HCT116 (cell line): Measurements from ENCODE around the gene USP24. TPM values are rescaled to one million over a fixed set of nuclear protein-coding genes. Genes with fewer than 3 reads are reported as not detected.

Source experiments
- ATAC-seq: fragments of 200-7000 bp; cut with Tn5 transposase; 2 replicates; pipeline ENCODE4 v1.9.1; 2020; ENCODE audit warnings: mild to moderate bottlenecking, moderate library complexity
- BruUV-seq: library from RNA; stranded (reverse); fragments of 400-500 nt; replicated peaks from 2 replicates; lab custom pipeline; 2021; lab: Mats Ljungman, UMichigan
- CTCF ChIA-PET: fragments of 300-600 bp; sonication (Branson Sonifier 250); formaldehyde crosslinking; loops from one replicate; lab custom pipeline; 2021; ENCODE audit warnings: antibody characterized with exemption; lab: Charles Lee
- POLR2A ChIA-PET: fragments of 300-600, 350-600 bp; sonication (Branson Sonifier 250); formaldehyde crosslinking; loops from one replicate; lab custom pipeline; 2021; ENCODE audit warnings: antibody characterized with exemption; lab: Charles Lee
- RAD21 ChIA-PET, 2 experiments: fragments of 300-600 bp; sonication (Branson Sonifier 250); formaldehyde crosslinking; loops; one replicate each; lab custom pipeline; 2023; ENCODE audit warnings: low total read pairs in 2 of 2; ENCODE audit not compliant: uncharacterized antibody in 2 of 2, unreplicated experiment in 2 of 2, low non-redundant PET in 1 of 2; lab: Charles Lee
- DNase-seq: peaks from one replicate; pipeline ENCODE4 v3.0.0-alpha.2; 2010; ENCODE audit warnings: low read depth, low spot score
- H2AFZ ChIP-seq: fragments of 200-600 bp; shearing (Covaris generic), sonication (generic); 2 replicates; pipeline ENCODE4 v1.6.1; 2017; ENCODE audit warnings: low read depth, mixed run types, mixed read lengths, antibody characterized with exemption, low read length; ENCODE audit not compliant: poor library complexity, severe bottlenecking
- H3K27ac ChIP-seq: 2 replicates; pipeline ENCODE4 v1.5.1; 2012; ENCODE audit warnings: low read depth, low read length
- H3K27me3 ChIP-seq: fragments of 200-600 bp; sonication (generic); 2 replicates; pipeline ENCODE4 v1.6.1; 2016; ENCODE audit warnings: mixed run types, low read length, mixed read lengths; ENCODE audit not compliant: insufficient read depth
- H3K36me3 ChIP-seq, 2 experiments: fragments of 200-500 bp in 1 of 2; fragments of 200-600 bp in 1 of 2; sonication (Bioruptor generic) in 1 of 2; sonication (generic) in 1 of 2; 2 replicates each; pipeline versions ENCODE4 v1.5.1 to v1.6.1; 2014 to 2016; ENCODE audit warnings: low read length in 2 of 2, inconsistent platforms in 1 of 2, mixed read lengths in 1 of 2, mixed run types in 1 of 2; ENCODE audit not compliant: insufficient read depth in 2 of 2, control insufficient read depth in 1 of 2
- H3K4me1 ChIP-seq, 2 experiments: fragments of 200-600 bp in 1 of 2; sonication (generic) in 1 of 2; 2 replicates each; pipeline versions ENCODE4 v1.5.1 to v1.6.1; 2012 to 2017; ENCODE audit warnings: low read length in 2 of 2, inconsistent platforms in 1 of 2, mild to moderate bottlenecking in 1 of 2, mixed read lengths in 1 of 2, mixed run types in 1 of 2, moderate library complexity in 1 of 2; ENCODE audit not compliant: insufficient read depth in 2 of 2, control insufficient read depth in 1 of 2
- H3K4me2 ChIP-seq: fragments of 200-600 bp; sonication (generic); 2 replicates; pipeline ENCODE4 v1.6.1; 2017; ENCODE audit warnings: mixed run types, low read length, mixed read lengths
- H3K4me3 ChIP-seq, 2 experiments: fragments of 200-600 bp in 1 of 2; sonication (generic) in 1 of 2; replicated peaks in 1 of 2; 2 replicates each; pipeline ENCODE4 v1.5.1; 2011 to 2016; ENCODE audit warnings: low read length in 2 of 2, control low read depth in 1 of 2, low read depth in 1 of 2, mild to moderate bottlenecking in 1 of 2, mixed read lengths in 1 of 2, mixed run types in 1 of 2
- H3K79me2 ChIP-seq: fragments of 200-600 bp; sonication (generic); 2 replicates; pipeline ENCODE4 v1.6.1; 2017; ENCODE audit warnings: mild to moderate bottlenecking, mixed run types, low read length, moderate library complexity, mixed read lengths; ENCODE audit not compliant: insufficient read depth
- H3K9ac ChIP-seq: fragments of 200-600 bp; sonication (generic); 2 replicates; pipeline ENCODE4 v1.6.1; 2016; ENCODE audit warnings: low read length, mixed read lengths
- H3K9me2 ChIP-seq: fragments of 200-600 bp; sonication (generic), shearing (Covaris generic); 2 replicates; pipeline ENCODE4 v1.6.1; 2017; ENCODE audit warnings: mixed run types, mild to moderate bottlenecking, moderate library complexity; ENCODE audit not compliant: insufficient read depth
- H3K9me3 ChIP-seq, 2 experiments: fragments of 200-500 bp in 1 of 2; fragments of 200-600 bp in 1 of 2; sonication (Bioruptor generic) in 1 of 2; sonication (generic) in 1 of 2; 2 replicates each; pipeline ENCODE4 v1.6.1; 2014 to 2017; ENCODE audit warnings: low read length in 2 of 2, mixed read lengths in 2 of 2, inconsistent platforms in 1 of 2, low read depth in 1 of 2, mild to moderate bottlenecking in 1 of 2, mixed run types in 1 of 2, moderate library complexity in 1 of 2; ENCODE audit not compliant: control insufficient read depth in 1 of 2, insufficient read depth in 1 of 2
- H4K20me1 ChIP-seq: fragments of 200-600 bp; sonication (generic), shearing (Covaris generic); 2 replicates; pipeline ENCODE4 v1.6.1; 2017; ENCODE audit warnings: mixed run types, mild to moderate bottlenecking, moderate library complexity; ENCODE audit not compliant: insufficient read depth
- CBX3 ChIP-seq: IDR thresholded peaks from 2 replicates; pipeline ENCODE4 v1.6.1; 2012; ENCODE audit warnings: low read depth
- CEBPB ChIP-seq: IDR thresholded peaks from 2 replicates; pipeline ENCODE4 v1.6.1; 2012; ENCODE audit warnings: low read depth
- EGR1 ChIP-seq: IDR thresholded peaks from 2 replicates; pipeline ENCODE4 v1.6.1; 2012; ENCODE audit warnings: low read depth
- ELF1 ChIP-seq: IDR thresholded peaks from 2 replicates; pipeline ENCODE4 v1.6.1; 2012; ENCODE audit warnings: low read depth, borderline replicate concordance
- EZH2 ChIP-seq: fragments of 200-600 bp; sonication (generic); IDR thresholded peaks from 2 replicates; pipeline ENCODE4 v1.6.1; 2017; ENCODE audit warnings: antibody characterized with exemption, mixed run types
- EZH2phosphoT487 ChIP-seq: fragments of 200-600 bp; IDR thresholded peaks from 2 replicates; pipeline ENCODE4 v1.6.1; 2018; ENCODE audit warnings: antibody characterized with exemption, borderline replicate concordance
- FOSL1 ChIP-seq: IDR thresholded peaks from 2 replicates; pipeline ENCODE4 v1.6.1; 2012; ENCODE audit warnings: low read depth
- JUND ChIP-seq: IDR thresholded peaks from 2 replicates; pipeline ENCODE4 v1.6.1; 2012
- POLR2AphosphoS5 ChIP-seq: IDR thresholded peaks from 2 replicates; pipeline ENCODE4 v1.6.1; 2011; ENCODE audit warnings: mild to moderate bottlenecking, low read depth, low read length, moderate library complexity
- RAD21 ChIP-seq: IDR thresholded peaks from 2 replicates; pipeline ENCODE4 v1.6.1; 2012; ENCODE audit warnings: low read depth, mild to moderate bottlenecking
- SIN3A ChIP-seq: IDR thresholded peaks from 2 replicates; pipeline ENCODE4 v1.6.1; 2012; ENCODE audit warnings: low read depth
- SP1 ChIP-seq: IDR thresholded peaks from 2 replicates; pipeline ENCODE4 v1.6.1; 2012; ENCODE audit warnings: low read depth
- TCF7L2 ChIP-seq: IDR thresholded peaks from 2 replicates; pipeline ENCODE4 v1.7.0; 2011; ENCODE audit warnings: borderline replicate concordance, inconsistent platforms; ENCODE audit not compliant: insufficient read depth, insufficient read length; ENCODE audit errors: extremely low read depth
- YY1 ChIP-seq: IDR thresholded peaks from 2 replicates; pipeline ENCODE4 v1.6.1; 2011; ENCODE audit warnings: low read length, low read depth, moderate library complexity, mild to moderate bottlenecking; ENCODE audit not compliant: insufficient replicate concordance; ENCODE audit errors: extremely low read depth
- ZFX ChIP-seq: fragments of 450-650 bp; IDR thresholded peaks from 2 replicates; pipeline ENCODE4 v1.6.1; 2017
- ZNF274 ChIP-seq: fragments of 200-500 bp; sonication (Bioruptor generic); IDR thresholded peaks from 2 replicates; pipeline ENCODE4 v1.6.1; 2014; ENCODE audit warnings: mild to moderate bottlenecking, low read depth, low read length, inconsistent platforms
- intact Hi-C: fragments of 100-400 bp; cut with micrococcal nuclease; formaldehyde crosslinking; loops from 2 replicates; pipeline ENCODE4 v1.10.0; 2022
- total RNA-seq: library from RNA; stranded (reverse); gene quantifications from one replicate; pipeline ENCODE4 v1.2.1, GENCODE V29; 2021; ENCODE audit not compliant: unreplicated experiment
- TF ChIP-seq, protein P1 (sequence below): IDR thresholded peaks from 2 replicates; pipeline ENCODE4 v1.6.1; 2012; ENCODE audit warnings: low read depth
- TF ChIP-seq, protein P2 (sequence below): IDR thresholded peaks from 2 replicates; pipeline ENCODE4 v1.6.1; 2011; ENCODE audit warnings: mild to moderate bottlenecking, low read length, moderate library complexity; ENCODE audit not compliant: insufficient replicate concordance; ENCODE audit errors: extremely low read depth
- TF ChIP-seq, protein P3 (sequence below): IDR thresholded peaks from 2 replicates; pipeline ENCODE4 v1.6.1; 2012
- TF ChIP-seq, protein P4 (sequence below), 3 experiments: fragments of 200-600 bp in 1 of 3; sonication (generic) in 1 of 3; IDR thresholded peaks in 2 of 3; conservative IDR thresholded peaks in 1 of 3; 2 replicates each; pipeline ENCODE4 v1.5.1; 2012 to 2017; ENCODE audit warnings: low read depth in 2 of 3, low read length in 2 of 3, antibody characterized with exemption in 1 of 3, borderline replicate concordance in 1 of 3, control low read depth in 1 of 3, mild to moderate bottlenecking in 1 of 3, mixed read lengths in 1 of 3, mixed run types in 1 of 3, moderate library complexity in 1 of 3; ENCODE audit not compliant: insufficient read depth in 1 of 3

Gene USP24
- total RNA-seq, 1 experiment from 2014 or later: 34.2 TPM

DNA sequence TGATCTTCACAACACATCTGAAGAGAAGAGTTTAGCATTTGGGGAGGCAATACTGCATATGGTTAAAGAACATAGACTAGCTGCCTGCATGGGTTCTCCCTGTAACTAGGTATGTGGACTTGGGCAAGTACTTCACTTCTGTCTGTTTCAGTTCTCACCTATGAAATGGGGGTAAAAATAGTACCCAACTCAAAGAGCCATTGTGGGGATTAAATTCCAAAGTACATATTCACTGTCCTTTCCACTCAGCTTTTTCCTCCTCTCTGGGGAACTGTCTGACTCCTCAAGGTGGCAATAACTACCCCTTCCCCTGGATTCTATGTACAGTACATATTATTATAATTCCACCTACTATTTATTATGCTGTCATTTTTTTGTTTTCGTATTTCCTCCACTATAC is 44.7 kb downstream of the USP24 start:
- 0 out of 2 replicates have a peak, but pooled peaks cover 4% of the 10 kb centered on the region for H3K79me2 ChIP-seq
- no peak overlapping the region for H2AFZ ChIP-seq
- BruUV-seq: no TSS peak
- no peak overlapping the region for H3K9ac ChIP-seq
- H3K4me3 ChIP-seq: no peak overlapping the region
- ATAC-seq (no peak), DNase-seq (no peak)
- no peak for TF ChIP-seq TCF7L2
- TF ChIP-seq ZFX: no peak
- no peak for TF ChIP-seq EGR1
- TF ChIP-seq, protein P1, sequence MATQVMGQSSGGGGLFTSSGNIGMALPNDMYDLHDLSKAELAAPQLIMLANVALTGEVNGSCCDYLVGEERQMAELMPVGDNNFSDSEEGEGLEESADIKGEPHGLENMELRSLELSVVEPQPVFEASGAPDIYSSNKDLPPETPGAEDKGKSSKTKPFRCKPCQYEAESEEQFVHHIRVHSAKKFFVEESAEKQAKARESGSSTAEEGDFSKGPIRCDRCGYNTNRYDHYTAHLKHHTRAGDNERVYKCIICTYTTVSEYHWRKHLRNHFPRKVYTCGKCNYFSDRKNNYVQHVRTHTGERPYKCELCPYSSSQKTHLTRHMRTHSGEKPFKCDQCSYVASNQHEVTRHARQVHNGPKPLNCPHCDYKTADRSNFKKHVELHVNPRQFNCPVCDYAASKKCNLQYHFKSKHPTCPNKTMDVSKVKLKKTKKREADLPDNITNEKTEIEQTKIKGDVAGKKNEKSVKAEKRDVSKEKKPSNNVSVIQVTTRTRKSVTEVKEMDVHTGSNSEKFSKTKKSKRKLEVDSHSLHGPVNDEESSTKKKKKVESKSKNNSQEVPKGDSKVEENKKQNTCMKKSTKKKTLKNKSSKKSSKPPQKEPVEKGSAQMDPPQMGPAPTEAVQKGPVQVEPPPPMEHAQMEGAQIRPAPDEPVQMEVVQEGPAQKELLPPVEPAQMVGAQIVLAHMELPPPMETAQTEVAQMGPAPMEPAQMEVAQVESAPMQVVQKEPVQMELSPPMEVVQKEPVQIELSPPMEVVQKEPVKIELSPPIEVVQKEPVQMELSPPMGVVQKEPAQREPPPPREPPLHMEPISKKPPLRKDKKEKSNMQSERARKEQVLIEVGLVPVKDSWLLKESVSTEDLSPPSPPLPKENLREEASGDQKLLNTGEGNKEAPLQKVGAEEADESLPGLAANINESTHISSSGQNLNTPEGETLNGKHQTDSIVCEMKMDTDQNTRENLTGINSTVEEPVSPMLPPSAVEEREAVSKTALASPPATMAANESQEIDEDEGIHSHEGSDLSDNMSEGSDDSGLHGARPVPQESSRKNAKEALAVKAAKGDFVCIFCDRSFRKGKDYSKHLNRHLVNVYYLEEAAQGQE: no peak
- no peak for TF ChIP-seq SP1
- TF ChIP-seq POLR2AphosphoS5: no peak
- TF ChIP-seq YY1: no peak
- TF ChIP-seq JUND: no peak
- TF ChIP-seq SIN3A: no peak
- TF ChIP-seq CBX3: no peak
- no peak for TF ChIP-seq CEBPB
- no peak for TF ChIP-seq RAD21
- no peak for TF ChIP-seq ZNF274
- TF ChIP-seq, protein P2, sequence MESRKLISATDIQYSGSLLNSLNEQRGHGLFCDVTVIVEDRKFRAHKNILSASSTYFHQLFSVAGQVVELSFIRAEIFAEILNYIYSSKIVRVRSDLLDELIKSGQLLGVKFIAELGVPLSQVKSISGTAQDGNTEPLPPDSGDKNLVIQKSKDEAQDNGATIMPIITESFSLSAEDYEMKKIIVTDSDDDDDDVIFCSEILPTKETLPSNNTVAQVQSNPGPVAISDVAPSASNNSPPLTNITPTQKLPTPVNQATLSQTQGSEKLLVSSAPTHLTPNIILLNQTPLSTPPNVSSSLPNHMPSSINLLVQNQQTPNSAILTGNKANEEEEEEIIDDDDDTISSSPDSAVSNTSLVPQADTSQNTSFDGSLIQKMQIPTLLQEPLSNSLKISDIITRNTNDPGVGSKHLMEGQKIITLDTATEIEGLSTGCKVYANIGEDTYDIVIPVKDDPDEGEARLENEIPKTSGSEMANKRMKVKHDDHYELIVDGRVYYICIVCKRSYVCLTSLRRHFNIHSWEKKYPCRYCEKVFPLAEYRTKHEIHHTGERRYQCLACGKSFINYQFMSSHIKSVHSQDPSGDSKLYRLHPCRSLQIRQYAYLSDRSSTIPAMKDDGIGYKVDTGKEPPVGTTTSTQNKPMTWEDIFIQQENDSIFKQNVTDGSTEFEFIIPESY: no peak
- TF ChIP-seq ELF1: no peak
- TF ChIP-seq, protein P3, sequence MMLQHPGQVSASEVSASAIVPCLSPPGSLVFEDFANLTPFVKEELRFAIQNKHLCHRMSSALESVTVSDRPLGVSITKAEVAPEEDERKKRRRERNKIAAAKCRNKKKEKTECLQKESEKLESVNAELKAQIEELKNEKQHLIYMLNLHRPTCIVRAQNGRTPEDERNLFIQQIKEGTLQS: no peak
- no peak for TF ChIP-seq FOSL1
- no peak for TF ChIP-seq EZH2phosphoT487
- TF ChIP-seq, protein P4, sequence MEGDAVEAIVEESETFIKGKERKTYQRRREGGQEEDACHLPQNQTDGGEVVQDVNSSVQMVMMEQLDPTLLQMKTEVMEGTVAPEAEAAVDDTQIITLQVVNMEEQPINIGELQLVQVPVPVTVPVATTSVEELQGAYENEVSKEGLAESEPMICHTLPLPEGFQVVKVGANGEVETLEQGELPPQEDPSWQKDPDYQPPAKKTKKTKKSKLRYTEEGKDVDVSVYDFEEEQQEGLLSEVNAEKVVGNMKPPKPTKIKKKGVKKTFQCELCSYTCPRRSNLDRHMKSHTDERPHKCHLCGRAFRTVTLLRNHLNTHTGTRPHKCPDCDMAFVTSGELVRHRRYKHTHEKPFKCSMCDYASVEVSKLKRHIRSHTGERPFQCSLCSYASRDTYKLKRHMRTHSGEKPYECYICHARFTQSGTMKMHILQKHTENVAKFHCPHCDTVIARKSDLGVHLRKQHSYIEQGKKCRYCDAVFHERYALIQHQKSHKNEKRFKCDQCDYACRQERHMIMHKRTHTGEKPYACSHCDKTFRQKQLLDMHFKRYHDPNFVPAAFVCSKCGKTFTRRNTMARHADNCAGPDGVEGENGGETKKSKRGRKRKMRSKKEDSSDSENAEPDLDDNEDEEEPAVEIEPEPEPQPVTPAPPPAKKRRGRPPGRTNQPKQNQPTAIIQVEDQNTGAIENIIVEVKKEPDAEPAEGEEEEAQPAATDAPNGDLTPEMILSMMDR (IDR thresholded peaks at IDR 0.05 in 2 of 3, conservative IDR thresholded peaks at IDR 0.05 in 1 of 3; ENCODE audit: borderline replicate concordance in 1 of 3, insufficient read depth in 1 of 3, low read depth in 2 of 3, low read length in 2 of 3): no peak
- TF ChIP-seq EZH2: no peak
- H3K4me2 ChIP-seq: no peak overlapping the region
- no peak overlapping the region for H3K27ac ChIP-seq
- H4K20me1 ChIP-seq: no peaks in the 10 kb centered on the region
- H3K9me2 ChIP-seq: no peaks in the 10 kb centered on the region
- intact Hi-C loops: no loop called here
- H3K9me3 ChIP-seq: no peaks in the 10 kb centered on the region
- ChIA-PET POLR2A (no interaction called here), RAD21 (no interaction called here), CTCF (no interaction called here)
- H3K27me3 ChIP-seq: no peaks in the 10 kb centered on the region
- no peaks in the 10 kb centered on the region for H3K4me1 ChIP-seq
- H3K36me3 ChIP-seq: peaks cover 5 to 14% of the 10 kb centered on the region in 2 experiments; a peak in 2 of 4 replicates
